Right atrium auricular region (tissue), 2 donors: ENCODE measurements around the gene CFAP410. TPM values are rescaled to one million over a fixed set of nuclear protein-coding genes. Genes with fewer than 3 reads are reported as not detected.

Experiments
- DNase-seq: peaks from one replicate; pipeline ENCODE4 v3.0.0-alpha.2; 2019; ENCODE audit warnings: low spot score
- H3K27ac ChIP-seq, 2 donors: fragments of 200-600 bp; sonication (generic); 1 replicate in 1 of 2; 2 replicates in 1 of 2; pipeline ENCODE4 v1.5.1; 2016 to 2019
- H3K27me3 ChIP-seq, 2 donors: fragments of 200-600 bp; sonication (generic); one replicate each; pipeline versions ENCODE4 v1.5.1 to v1.6.0; 2017 to 2019
- H3K36me3 ChIP-seq: fragments of 200-600 bp; sonication (generic); one replicate; pipeline ENCODE4 v1.5.1; 2016
- H3K4me1 ChIP-seq, 2 donors: fragments of 200-600 bp; sonication (generic); one replicate each; pipeline versions ENCODE4 v1.5.1 to v1.6.0; 2017 to 2019
- H3K4me3 ChIP-seq, 2 donors: fragments of 200-600 bp; sonication (generic); 1 replicate in 1 of 2; 2 replicates in 1 of 2; pipeline ENCODE4 v1.5.1; 2017 to 2019; ENCODE audit warnings: mild to moderate bottlenecking in 1 of 2, moderate library complexity in 1 of 2
- H3K9me3 ChIP-seq, 2 donors: fragments of 200-600 bp; sonication (generic); one replicate each; pipeline ENCODE4 v1.5.1; 2019
- total RNA-seq, 2 donors: library from RNA; depleted of rRNA; stranded (reverse); fragments of >200 nt; gene quantifications; one replicate each; pipeline ENCODE4 v1.1.0, GENCODE V29; 2016
- TF ChIP-seq, protein P1 (sequence below), 2 donors: fragments of 200-600 bp; sonication (generic); IDR thresholded peaks; one replicate each; pipeline ENCODE4 v1.5.1; 2019; ENCODE audit warnings: antibody characterized with exemption in 2 of 2

CFAP410 gene
- total RNA-seq, 2 donors from 2014 or later: 21.4 to 23.2 TPM

- DNase-seq: no peak
- Histone ChIP-seq H3K27me3 (no peaks in the 10 kb centered on the region), H3K4me1 (no peaks in the 10 kb centered on the region), H3K4me3 (no peak overlapping the region), H3K9me3 (no peaks in the 10 kb centered on the region), H3K36me3 (peaks cover 62% of the 10 kb centered on the region), H3K27ac (no peak overlapping the region)
- TF ChIP-seq, protein P1, sequence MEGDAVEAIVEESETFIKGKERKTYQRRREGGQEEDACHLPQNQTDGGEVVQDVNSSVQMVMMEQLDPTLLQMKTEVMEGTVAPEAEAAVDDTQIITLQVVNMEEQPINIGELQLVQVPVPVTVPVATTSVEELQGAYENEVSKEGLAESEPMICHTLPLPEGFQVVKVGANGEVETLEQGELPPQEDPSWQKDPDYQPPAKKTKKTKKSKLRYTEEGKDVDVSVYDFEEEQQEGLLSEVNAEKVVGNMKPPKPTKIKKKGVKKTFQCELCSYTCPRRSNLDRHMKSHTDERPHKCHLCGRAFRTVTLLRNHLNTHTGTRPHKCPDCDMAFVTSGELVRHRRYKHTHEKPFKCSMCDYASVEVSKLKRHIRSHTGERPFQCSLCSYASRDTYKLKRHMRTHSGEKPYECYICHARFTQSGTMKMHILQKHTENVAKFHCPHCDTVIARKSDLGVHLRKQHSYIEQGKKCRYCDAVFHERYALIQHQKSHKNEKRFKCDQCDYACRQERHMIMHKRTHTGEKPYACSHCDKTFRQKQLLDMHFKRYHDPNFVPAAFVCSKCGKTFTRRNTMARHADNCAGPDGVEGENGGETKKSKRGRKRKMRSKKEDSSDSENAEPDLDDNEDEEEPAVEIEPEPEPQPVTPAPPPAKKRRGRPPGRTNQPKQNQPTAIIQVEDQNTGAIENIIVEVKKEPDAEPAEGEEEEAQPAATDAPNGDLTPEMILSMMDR (IDR thresholded peaks at IDR 0.05): no peak
Measured at GRCh38 chr21:44316277-44316900, 22.8 kb downstream of the CFAP410 start.

- no peaks in the 10 kb centered on the region for H3K4me1 ChIP-seq
Measured at GRCh38 chr21:44315691-44316203, 23.4 kb downstream of the CFAP410 start.

DNA sequence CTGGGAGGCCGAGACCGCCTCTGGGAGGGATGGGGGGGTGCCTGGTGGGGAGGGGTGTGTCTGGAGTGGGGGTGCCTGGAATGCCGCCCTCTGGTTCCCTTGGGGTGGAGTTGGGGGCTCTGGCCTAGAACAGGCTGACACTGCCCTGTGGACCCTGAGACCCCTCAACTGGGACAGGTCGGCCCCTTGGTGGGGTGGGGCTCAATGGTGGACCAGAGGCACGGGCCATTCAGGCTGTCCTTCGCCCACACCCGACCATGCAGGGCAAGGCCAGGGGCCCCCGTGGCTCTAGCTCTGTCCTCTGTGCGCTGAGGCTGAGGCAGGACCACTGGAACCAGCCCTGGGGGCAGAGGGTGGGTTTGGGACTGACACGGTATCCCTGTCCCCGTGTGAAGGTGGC is 24.6 kb downstream of the CFAP410 start:
- Histone ChIP-seq H3K9me3 (no peaks in the 10 kb centered on the region), H3K4me1 (no peaks in the 10 kb centered on the region), H3K36me3 (peaks cover 63% of the 10 kb centered on the region), H3K27me3 (no peaks in the 10 kb centered on the region), H3K27ac (no peak overlapping the region), H3K4me3 (no peak overlapping the region)
- DNase-seq: no peak
- TF ChIP-seq, protein P1 (IDR thresholded peaks at IDR 0.05): no peak

More at GRCh38 chr21:44315691-44316203, 23.4 kb downstream of the CFAP410 start:
- no peak overlapping the region for H3K4me3 ChIP-seq
- no peaks in the 10 kb centered on the region for H3K9me3 ChIP-seq
- H3K27ac ChIP-seq: no peak overlapping the region
- H3K36me3 ChIP-seq: peaks cover 68% of the 10 kb centered on the region
- no peak for DNase-seq
- H3K27me3 ChIP-seq: no peaks in the 10 kb centered on the region
- TF ChIP-seq, protein P1 (IDR thresholded peaks at IDR 0.05): no peak

GRCh38 chr21:44314128-44314527 is 25.1 kb downstream of the CFAP410 start:
- no peak overlapping the region for H3K4me3 ChIP-seq
- TF ChIP-seq, protein P1 (IDR thresholded peaks at IDR 0.05): no peak
- H3K27me3 ChIP-seq: no peaks in the 10 kb centered on the region
- H3K9me3 ChIP-seq: no peaks in the 10 kb centered on the region
- peaks cover 59% of the 10 kb centered on the region for H3K36me3 ChIP-seq
- DNase-seq: no peak
- no peaks in the 10 kb centered on the region for H3K4me1 ChIP-seq
- H3K27ac ChIP-seq: no peak overlapping the region

- no peak overlapping the region for H3K27ac ChIP-seq
- H3K4me3 ChIP-seq: no peak overlapping the region
- no peaks in the 10 kb centered on the region for H3K4me1 ChIP-seq
- H3K36me3 ChIP-seq: peaks cover 55% of the 10 kb centered on the region
- H3K9me3 ChIP-seq: no peaks in the 10 kb centered on the region
- H3K27me3 ChIP-seq: no peaks in the 10 kb centered on the region
- TF ChIP-seq, protein P1 (IDR thresholded peaks at IDR 0.05): no peak
- DNase-seq: no peak
Measured at GRCh38 chr21:44313451-44313850, 25.7 kb downstream of the CFAP410 start.

- Histone ChIP-seq H3K27ac (no peak overlapping the region), H3K36me3 (peaks cover 56% of the 10 kb centered on the region), H3K4me1 (no peaks in the 10 kb centered on the region), H3K4me3 (no peak overlapping the region), H3K9me3 (no peaks in the 10 kb centered on the region), H3K27me3 (no peaks in the 10 kb centered on the region)
- no peak for DNase-seq
- TF ChIP-seq, protein P1 (IDR thresholded peaks at IDR 0.05): no peak
Measured at GRCh38 chr21:44312716-44313115, 26.5 kb downstream of the CFAP410 start.
